NCI-H1436 (cell line): ENCODE measurements around the gene PLPPR1.

ENCODE experiments used
- DNase-seq: peaks from one replicate; lab custom pipeline; 2025; lab: John Stamatoyannopoulos, UW

PLPPR1 gene

GRCh38 chr9:101350285-101350684 is 321.8 kb downstream of the PLPPR1 start:
- DNase-seq, result no peak

- no peak for DNase-seq
These were observed 324.5 kb downstream of the PLPPR1 start for GRCh38 chr9:101352892-101353463.

GRCh38 chr9:101353683-101354082 is 325.2 kb downstream of the PLPPR1 start:
- DNase-seq, result no peak

GRCh38 chr9:101354143-101354764 is 325.7 kb downstream of the PLPPR1 start:
- DNase-seq, result no peak

- DNase-seq, result no peak
These were observed 326.5 kb downstream of the PLPPR1 start for GRCh38 chr9:101354765-101355708.

- DNase-seq, result no peak
These were observed 328.1 kb downstream of the PLPPR1 start for GRCh38 chr9:101356619-101357018.

- DNase-seq, result no peak
These were observed 331.2 kb downstream of the PLPPR1 start for GRCh38 chr9:101359679-101360078.

- DNase-seq, result no peak
These were observed 332.1 kb downstream of the PLPPR1 start for GRCh38 chr9:101360647-101361046.

GRCh38 chr9:101362450-101362849 is 333.9 kb downstream of the PLPPR1 start:
- DNase-seq, result no peak

- DNase-seq, result no peak
These were observed 336.7 kb downstream of the PLPPR1 start for GRCh38 chr9:101365181-101365580.

GRCh38 chr9:101366038-101366756 is 337.7 kb downstream of the PLPPR1 start:
- no peak for DNase-seq

- no peak for DNase-seq
These were observed 338.8 kb downstream of the PLPPR1 start for GRCh38 chr9:101367323-101367722.

GRCh38 chr9:101369286-101369685 is 340.8 kb downstream of the PLPPR1 start:
- no peak for DNase-seq

- no peak for DNase-seq
These were observed 341.5 kb downstream of the PLPPR1 start for GRCh38 chr9:101369884-101370531.

- DNase-seq, result no peak
These were observed 343.3 kb downstream of the PLPPR1 start for GRCh38 chr9:101371813-101372212.

GRCh38 chr9:101372327-101373118 is 344.0 kb downstream of the PLPPR1 start:
- no peak for DNase-seq
